Thymus (tissue), 11 donors: ENCODE results near the gene YEATS4. TPM values are rescaled to one million over a fixed set of nuclear protein-coding genes. Genes with fewer than 3 reads are reported as not detected.
A peak's percentile ranks its signal among the peaks of the same experiment; 100 is the strongest.

Experiments
- DNase-seq, 9 donors: peaks; one replicate each; pipeline ENCODE4 v3.0.0-alpha.2; 2013; ENCODE audit warnings: low spot score in 9 of 9, low read depth in 6 of 9, missing footprints in 1 of 9
- H3K27ac ChIP-seq, 2 donors: one replicate each; pipeline ENCODE4 v1.5.1; 2013; ENCODE audit warnings: control low read depth in 1 of 2, low read depth in 1 of 2, low read length in 1 of 2, mild to moderate bottlenecking in 1 of 2, moderate library complexity in 1 of 2
- H3K27me3 ChIP-seq, 2 donors: one replicate each; pipeline ENCODE4 v1.5.1; 2013; ENCODE audit warnings: low read length in 1 of 2; ENCODE audit not compliant: control insufficient read depth in 2 of 2, insufficient read depth in 1 of 2
- H3K36me3 ChIP-seq, 2 donors: one replicate each; pipeline ENCODE4 v1.5.1; 2013; ENCODE audit warnings: low read length in 1 of 2, mild to moderate bottlenecking in 1 of 2, moderate library complexity in 1 of 2; ENCODE audit not compliant: control insufficient read depth in 2 of 2, insufficient read depth in 2 of 2
- H3K4me1 ChIP-seq, 2 donors: one replicate each; pipeline ENCODE4 v1.5.1; 2013; ENCODE audit warnings: low read length in 2 of 2; ENCODE audit not compliant: control insufficient read depth in 2 of 2, insufficient read depth in 2 of 2
- H3K4me3 ChIP-seq, 2 donors: one replicate each; pipeline ENCODE4 v1.5.1; 2013; ENCODE audit warnings: low read length in 2 of 2, control low read depth in 1 of 2, mild to moderate bottlenecking in 1 of 2
- H3K9me3 ChIP-seq, 2 donors: one replicate each; pipeline ENCODE4 v1.5.1; 2013; ENCODE audit warnings: low read length in 1 of 2, mild to moderate bottlenecking in 1 of 2; ENCODE audit not compliant: control insufficient read depth in 2 of 2, insufficient read depth in 1 of 2
- WGBS: extraction: QIAGEN DNeasy Blood & Tissue Kit; methylation state at CpG from one replicate; pipeline ENCODE4 v1.1.7; 2013; 5-methylcytosine and 5-hydroxymethylcytosine counted together
- polyA plus RNA-seq: library from polyadenylated mRNA; stranded (reverse); fragments of 200-250 nt; gene quantifications from one replicate; pipeline ENCODE4 v1.2.3, GENCODE V29; 2013
- total RNA-seq: library from RNA; stranded (reverse); fragments of 120-200 nt; gene quantifications from one replicate; pipeline ENCODE4 v1.2.4, GENCODE V29; 2013
- donor health status: healthy.

YEATS4 gene
- total and polyA plus RNA-seq, 2 donors, result 20.5 to 45.7 TPM

DNA sequence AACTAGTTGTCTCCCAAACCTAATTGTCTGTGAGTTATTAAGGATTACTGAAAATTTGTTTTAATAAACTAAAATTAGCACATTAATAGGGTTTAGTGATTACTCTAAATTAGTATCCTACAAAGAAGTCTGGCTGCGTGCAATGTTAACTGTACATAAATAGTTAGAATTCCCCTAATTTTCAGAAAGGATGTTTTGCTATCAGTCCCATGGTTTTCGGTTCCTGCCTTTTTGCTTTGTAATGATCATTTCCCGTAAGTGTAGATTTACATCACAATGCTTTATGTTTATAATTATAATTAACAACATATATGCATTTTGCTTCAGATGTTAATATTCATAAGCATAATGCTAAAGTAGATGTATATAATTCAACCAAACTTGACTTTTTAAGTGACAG lies 31.1 kb upstream of the YEATS4 start:
- H3K4me1 ChIP-seq, result peaks cover 2 to 14% of the 10 kb centered on the region in 2 donors
- no peak overlapping the region for H3K4me3 ChIP-seq
- no peak for DNase-seq
- H3K36me3 ChIP-seq, result no peaks in the 10 kb centered on the region
- H3K27ac ChIP-seq, result no peak overlapping the region
- WGBS, result 93% methylated on average over 3 of the region's 3 CpGs
- no peaks in the 10 kb centered on the region for H3K27me3 ChIP-seq
- no peaks in the 10 kb centered on the region for H3K9me3 ChIP-seq

DNA sequence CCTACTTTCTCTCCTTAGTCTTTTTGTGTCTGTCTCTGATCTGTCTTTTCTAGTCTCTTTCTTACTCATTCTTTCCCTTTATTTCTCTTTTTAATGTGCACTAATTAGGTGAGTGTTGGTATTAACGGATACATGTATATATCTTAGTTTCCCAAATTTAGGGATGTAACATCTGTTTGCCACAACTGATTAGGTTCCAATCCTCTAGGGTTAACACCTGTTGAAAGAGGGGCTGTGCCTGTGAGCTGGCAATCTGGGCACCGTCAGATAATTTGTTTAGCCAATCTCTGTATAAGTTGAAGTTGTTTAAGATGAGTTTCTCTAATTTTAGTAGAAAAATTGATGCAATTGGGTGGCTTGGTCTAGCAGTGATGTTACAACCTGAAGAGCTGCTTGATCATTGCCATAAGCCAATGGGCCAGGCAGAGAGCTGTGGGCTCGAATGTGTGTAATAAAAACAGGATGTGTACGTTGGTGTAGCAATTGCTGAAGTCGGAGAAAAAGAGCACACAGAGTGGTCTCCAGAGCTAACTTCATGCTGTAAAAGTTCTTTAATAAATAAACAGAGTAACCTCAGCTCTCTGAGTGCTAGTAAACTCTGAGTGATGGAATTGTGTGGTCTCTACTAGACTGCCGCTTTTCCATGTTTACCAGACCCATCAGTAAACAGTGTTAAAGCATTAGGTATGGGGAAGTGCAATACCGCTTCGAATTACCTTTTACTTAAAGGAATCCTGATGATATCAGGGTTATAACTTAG lies 29.7 kb upstream of the YEATS4 start:
- Histone ChIP-seq H3K4me1 (peaks cover 2 to 13% of the 10 kb centered on the region in 2 donors), H3K4me3 (no peak overlapping the region), H3K36me3 (no peaks in the 10 kb centered on the region), H3K9me3 (no peaks in the 10 kb centered on the region), H3K27ac (no peak overlapping the region), H3K27me3 (no peaks in the 10 kb centered on the region)
- WGBS, result 84% methylated on average over 8 of the region's 8 CpGs
- DNase-seq, result peak in 3 of 9 donors; percentile 6 to 31 (median 6)

DNA sequence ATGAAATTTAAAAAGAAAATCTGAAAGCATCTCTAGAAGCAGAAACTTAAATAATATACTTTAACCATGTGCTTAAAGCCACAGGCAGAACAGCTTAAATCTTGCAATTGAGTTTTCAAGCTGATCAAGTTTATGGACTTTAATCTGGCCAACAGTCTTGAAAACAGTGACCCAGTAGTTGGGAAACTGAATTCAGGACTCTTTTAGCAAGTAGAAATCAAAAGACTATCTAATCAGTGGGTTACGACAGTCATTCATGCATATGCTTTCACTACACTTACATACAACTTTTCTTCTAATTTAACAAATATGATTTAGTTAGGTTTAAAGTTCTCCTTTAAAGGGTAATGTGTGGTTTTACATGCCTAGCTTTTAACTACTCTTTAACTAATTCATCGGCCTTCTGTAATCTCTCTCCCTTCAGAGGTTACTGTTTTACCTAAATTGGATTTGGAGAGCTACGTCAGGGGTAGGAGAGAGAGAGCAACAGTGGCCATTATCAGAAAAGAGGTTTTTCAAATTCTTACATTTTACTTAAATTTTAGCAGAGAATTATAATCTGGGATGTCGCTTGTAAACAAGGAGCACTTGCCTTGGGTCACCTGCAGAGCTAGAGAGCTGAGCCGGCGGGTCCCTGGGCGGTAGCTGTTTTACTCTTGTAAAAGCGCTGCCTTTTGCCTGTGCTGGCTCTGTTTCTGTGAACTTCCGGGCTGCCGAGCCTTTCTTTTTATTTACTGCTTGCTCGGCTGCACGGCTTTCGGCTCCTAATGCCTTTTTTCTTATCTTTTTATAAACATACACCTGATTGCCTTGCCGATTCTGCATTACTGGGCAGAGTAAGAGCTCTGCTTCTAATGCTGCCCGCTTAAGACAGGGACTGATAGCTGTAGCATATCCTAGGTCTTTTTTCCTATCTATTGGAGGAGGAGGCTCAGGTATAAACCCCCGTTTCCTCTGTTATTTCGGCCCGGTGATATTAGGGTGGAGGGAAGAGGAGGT lies 28.8 kb upstream of the YEATS4 start:
- H3K9me3 ChIP-seq, result no peaks in the 10 kb centered on the region
- no peaks in the 10 kb centered on the region for H3K36me3 ChIP-seq
- H3K4me1 ChIP-seq, result peaks cover 2 to 11% of the 10 kb centered on the region in 2 donors
- H3K27me3 ChIP-seq, result no peaks in the 10 kb centered on the region
- 10% methylated on average over 18 of the region's 18 CpGs for WGBS
- peak; percentile 27 to 82 (median 48) for DNase-seq
- H3K27ac ChIP-seq, result peak overlapping the region; percentile 64 to 86
- H3K4me3 ChIP-seq, result peak overlapping the region; percentile 53 to 61

- 55% methylated on average over 7 of the region's 7 CpGs for WGBS
- H3K27me3 ChIP-seq, result no peaks in the 10 kb centered on the region
- peaks cover 2 to 11% of the 10 kb centered on the region in 2 donors for H3K4me1 ChIP-seq
- peak overlapping the region; percentile 53 to 61 for H3K4me3 ChIP-seq
- peak in 1 of 9 donors; percentile 4 for DNase-seq
- H3K9me3 ChIP-seq, result no peaks in the 10 kb centered on the region
- peak overlapping the region; percentile 42 to 86 for H3K27ac ChIP-seq
- H3K36me3 ChIP-seq, result no peaks in the 10 kb centered on the region
Measured at GRCh38 chr12:69331519-69331908, 28.0 kb upstream of the YEATS4 start.

GRCh38 chr12:69331909-69332684 lies 27.4 kb upstream of the YEATS4 start:
- Histone ChIP-seq H3K4me3 (no peak overlapping the region), H3K27ac (no peak overlapping the region), H3K36me3 (no peaks in the 10 kb centered on the region), H3K9me3 (no peaks in the 10 kb centered on the region), H3K4me1 (peaks cover 2 to 11% of the 10 kb centered on the region in 2 donors), H3K27me3 (no peaks in the 10 kb centered on the region)
- no peak for DNase-seq
- 95% methylated on average over 20 of the region's 20 CpGs for WGBS

DNA sequence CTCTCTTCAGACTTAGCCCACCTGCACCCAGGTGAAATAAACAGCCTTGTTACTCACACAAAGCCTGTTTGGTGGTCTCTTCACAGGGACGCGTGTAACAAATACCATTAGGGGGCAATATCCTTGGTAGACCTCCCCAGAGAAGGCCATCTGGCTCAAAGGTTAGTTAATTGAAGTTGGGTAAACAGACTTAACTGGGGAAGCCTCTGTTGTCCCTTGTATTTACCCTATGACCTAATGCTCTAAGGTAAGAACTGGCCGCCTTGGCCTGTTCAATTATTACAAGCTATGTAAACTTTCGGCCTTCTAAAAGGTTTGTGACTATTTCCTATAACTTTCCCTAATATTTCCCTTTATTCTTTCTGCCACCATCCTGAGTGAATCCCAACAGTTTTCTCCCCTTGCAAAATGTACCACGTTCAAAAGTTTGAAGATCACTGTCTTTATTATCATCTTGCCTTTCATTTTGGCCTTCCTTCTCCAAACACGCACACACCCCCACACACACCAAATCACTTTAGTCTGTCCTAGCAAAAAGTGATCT lies 26.7 kb upstream of the YEATS4 start:
- Histone ChIP-seq H3K9me3 (no peaks in the 10 kb centered on the region), H3K36me3 (no peaks in the 10 kb centered on the region), H3K4me1 (peaks cover 2 to 11% of the 10 kb centered on the region in 2 donors), H3K27me3 (no peaks in the 10 kb centered on the region), H3K27ac (no peak overlapping the region), H3K4me3 (no peak overlapping the region)
- 98% methylated on average over 6 of the region's 6 CpGs for WGBS
- DNase-seq, result no peak

- Histone ChIP-seq H3K4me1 (peaks cover 2 to 11% of the 10 kb centered on the region in 2 donors), H3K9me3 (no peaks in the 10 kb centered on the region), H3K4me3 (no peak overlapping the region), H3K27ac (no peak overlapping the region), H3K36me3 (no peaks in the 10 kb centered on the region), H3K27me3 (no peaks in the 10 kb centered on the region)
- DNase-seq, result no peak
Measured at GRCh38 chr12:69334158-69334557, 25.4 kb upstream of the YEATS4 start.

- Histone ChIP-seq H3K4me3 (no peak overlapping the region), H3K36me3 (no peaks in the 10 kb centered on the region), H3K4me1 (no peaks in the 10 kb centered on the region), H3K27ac (no peak overlapping the region), H3K27me3 (no peaks in the 10 kb centered on the region), H3K9me3 (no peaks in the 10 kb centered on the region)
- DNase-seq, result no peak
- WGBS, result 96% methylated on average over 2 of the region's 2 CpGs
Measured at GRCh38 chr12:69337311-69338090, 22.0 kb upstream of the YEATS4 start.
